Fibroblast of the aortic adventitia (primary cell): ENCODE data around the gene NUDT8. TPM values are rescaled to one million over a fixed set of nuclear protein-coding genes. Genes with fewer than 3 reads are reported as not detected.

Experiments used
- DNase-seq: peaks from one replicate; pipeline ENCODE4 v3.0.0-alpha.2; 2010; ENCODE audit warnings: low read depth
- H3K4me3 ChIP-seq: 2 replicates; pipeline ENCODE4 v1.5.1; 2011; ENCODE audit warnings: low read depth, mild to moderate bottlenecking, control low read depth, low read length, moderate library complexity
- CTCF ChIP-seq: IDR thresholded peaks from 2 replicates; pipeline ENCODE4 v1.5.1; 2011; ENCODE audit warnings: mild to moderate bottlenecking, low read length, control low read depth, inconsistent platforms; ENCODE audit not compliant: insufficient read depth
- total RNA-seq: library from RNA; depleted of rRNA; stranded (reverse); fragments of >200 nt; gene quantifications from 2 replicates; pipeline ENCODE4 v1.2.3, GENCODE V29; 2012; ENCODE audit warnings: low replicate concordance

NUDT8 gene
- total RNA-seq, 1 donor, result 8.4 TPM

GRCh38 chr11:67609316-67609715 is 20.4 kb downstream of the NUDT8 start:
- no peak for DNase-seq
- TF ChIP-seq CTCF, result no peak
- no peak overlapping the region for H3K4me3 ChIP-seq

DNA sequence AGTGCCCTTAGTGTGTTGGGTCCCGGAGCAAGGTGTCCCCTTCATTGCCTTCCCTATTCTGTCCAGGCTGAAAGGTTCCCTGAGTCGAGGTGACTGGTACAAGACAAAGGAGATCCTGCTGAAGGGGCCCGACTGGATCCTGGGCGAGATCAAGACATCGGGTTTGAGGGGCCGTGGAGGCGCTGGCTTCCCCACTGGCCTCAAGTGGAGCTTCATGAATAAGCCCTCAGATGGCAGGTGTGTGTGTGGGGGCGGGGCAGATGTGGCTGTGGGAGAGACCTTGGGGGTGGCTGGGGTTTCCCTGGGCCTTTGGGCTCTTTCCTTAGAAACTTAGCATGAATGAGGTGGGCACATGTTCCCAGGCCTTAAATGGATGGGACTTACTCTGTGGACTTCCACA is 21.3 kb downstream of the NUDT8 start:
- DNase-seq, result no peak
- H3K4me3 ChIP-seq, result no peak overlapping the region
- TF ChIP-seq CTCF, result no peak

- no peak for DNase-seq
- peak overlapping the region; percentile 97 for H3K4me3 ChIP-seq
- no peak for TF ChIP-seq CTCF
Observed at GRCh38 chr11:67607507-67607906, 22.2 kb downstream of the NUDT8 start.

DNA sequence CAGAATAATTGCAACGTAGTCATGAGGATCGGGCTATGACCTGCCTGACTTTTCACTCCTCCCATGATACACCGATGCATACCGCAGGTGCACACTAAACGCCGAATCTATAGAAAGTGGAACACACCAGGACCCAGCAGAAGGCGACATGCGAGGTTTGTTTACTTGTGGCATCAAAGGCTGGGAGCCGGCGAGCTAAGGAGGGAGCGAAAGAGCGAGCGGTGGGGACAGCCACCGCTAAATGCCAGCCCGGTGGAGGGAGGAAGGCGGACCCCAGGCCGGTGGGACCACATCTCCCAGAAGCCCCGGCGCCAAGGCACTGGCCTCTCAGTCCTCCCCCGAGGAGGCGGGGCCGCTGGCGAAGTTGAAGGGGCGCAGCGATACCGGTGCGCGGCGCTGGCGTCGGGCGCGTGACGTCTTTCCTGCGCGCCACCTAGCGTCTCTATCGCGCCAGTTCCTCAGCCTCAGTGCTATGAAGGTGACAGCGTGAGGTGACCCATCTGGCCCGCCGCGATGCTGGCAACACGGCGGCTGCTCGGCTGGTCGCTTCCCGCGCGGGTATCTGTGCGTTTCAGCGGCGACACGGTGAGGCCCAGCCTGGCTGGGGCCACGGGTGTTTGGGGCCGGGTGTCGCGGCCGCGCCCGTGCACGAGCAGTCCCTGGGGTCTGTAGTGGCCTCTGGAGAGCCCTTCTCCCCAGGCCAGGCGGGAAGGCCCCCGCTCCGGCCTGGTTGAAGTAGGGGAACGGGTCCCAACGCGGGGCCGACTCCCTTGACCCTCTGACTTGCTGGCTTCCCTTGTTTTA is 23.0 kb downstream of the NUDT8 start, which contains the start of gene NDUFV1:
NDUFV1 (plus strand) TSS at position 445 of the 804 bp plus-strand sequence; CDS start at position 514, 69 bp downstream.
- peak within 1 kb of the TSS; percentile 97 for H3K4me3 ChIP-seq
- peak; percentile 36 for TF ChIP-seq CTCF
- DNase-seq, result peak; percentile 87

- peak overlapping the region; percentile 97 for H3K4me3 ChIP-seq
- DNase-seq, result peak; percentile 35
- no peak for TF ChIP-seq CTCF
Observed at GRCh38 chr11:67606093-67606491, 23.6 kb downstream of the NUDT8 start.

GRCh38 chr11:67605231-67606011 is 24.3 kb downstream of the NUDT8 start:
- DNase-seq, result no peak
- TF ChIP-seq CTCF, result no peak
- H3K4me3 ChIP-seq, result no peak overlapping the region
